HEK293 (cell line): ENCODE data around the gene C3orf33.

Experiments used
- CTCF ChIP-seq: fragments of 450-650 bp; formaldehyde crosslinking; IDR thresholded peaks from 2 replicates; pipeline ENCODE4 v1.5.1; 2016; ENCODE audit warnings: missing biosample characterization, missing genetic modification characterization
- KLF16 ChIP-seq: fragments of 450-650 bp; formaldehyde crosslinking; IDR thresholded peaks from 2 replicates; pipeline ENCODE4 v1.5.1; 2017; ENCODE audit warnings: missing biosample characterization, missing genetic modification characterization
- ZBTB17 ChIP-seq: fragments of 450-650 bp; formaldehyde crosslinking; IDR thresholded peaks from 2 replicates; pipeline ENCODE4 v1.5.1; 2016; ENCODE audit warnings: missing biosample characterization, missing genetic modification characterization
- ZNF121 ChIP-seq: fragments of 450-650 bp; formaldehyde crosslinking; IDR thresholded peaks from 2 replicates; pipeline ENCODE4 v1.5.1; 2016; ENCODE audit warnings: missing biosample characterization, missing genetic modification characterization
- ZNF155 ChIP-seq: fragments of 450-650 bp; formaldehyde crosslinking; IDR thresholded peaks from 2 replicates; pipeline ENCODE4 v1.5.1; 2016; ENCODE audit warnings: missing biosample characterization, missing genetic modification characterization
- ZNF341 ChIP-seq: fragments of 450-650 bp; formaldehyde crosslinking; IDR thresholded peaks from 2 replicates; pipeline ENCODE4; 2016; ENCODE audit warnings: low read depth, missing biosample characterization, missing genetic modification characterization
- ZNF830 ChIP-seq: fragments of 450-650 bp; IDR thresholded peaks from 2 replicates; pipeline ENCODE4 v1.5.0; 2018; ENCODE audit warnings: missing biosample characterization, missing genetic modification characterization, low read depth, mild to moderate bottlenecking, moderate library complexity
- TF ChIP-seq, protein P1 (sequence below): sonication (generic); formaldehyde crosslinking; IDR thresholded peaks from 2 replicates; pipeline ENCODE4 v1.8.1; 2022; ENCODE audit warnings: mild to moderate bottlenecking, moderate library complexity, missing genetic modification reagents
- TF ChIP-seq, protein P2 (sequence below): fragments of 450-650 bp; formaldehyde crosslinking; IDR thresholded peaks from 2 replicates; pipeline ENCODE4 v1.5.1; 2016; ENCODE audit warnings: missing biosample characterization, missing genetic modification characterization, low read depth

DNA sequence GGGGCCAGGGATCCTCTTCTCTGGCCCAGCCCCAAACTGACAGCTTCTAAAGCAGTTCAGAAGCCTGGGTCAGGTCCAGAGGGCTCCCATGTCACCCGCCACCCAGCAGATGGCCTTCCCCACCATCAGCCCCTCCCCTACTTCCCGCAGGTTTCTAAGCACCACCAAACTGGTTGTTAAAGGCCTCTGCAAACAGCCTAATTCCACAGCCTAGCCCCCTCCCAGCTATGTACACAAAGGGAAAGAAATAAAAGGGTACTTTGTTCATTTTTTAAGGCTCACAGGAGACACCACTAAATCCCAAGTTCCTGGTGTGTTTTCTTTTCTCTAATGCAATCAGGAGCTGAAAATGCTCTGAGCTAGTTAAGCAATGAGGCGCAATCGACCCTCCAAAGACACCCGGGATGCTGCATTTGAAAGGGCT lies 91.8 kb downstream of the C3orf33 start:
- TF ChIP-seq CTCF (tag by site-specific recombination) (no peak), KLF16 (tag by site-specific recombination) (no peak), ZNF121 (no peak), ZNF830 (tag by site-specific recombination) (no peak), ZNF341 (tag by site-specific recombination) (no peak), ZBTB17 (tag by site-specific recombination) (no peak), ZNF155 (no peak)
- TF ChIP-seq, protein P1, sequence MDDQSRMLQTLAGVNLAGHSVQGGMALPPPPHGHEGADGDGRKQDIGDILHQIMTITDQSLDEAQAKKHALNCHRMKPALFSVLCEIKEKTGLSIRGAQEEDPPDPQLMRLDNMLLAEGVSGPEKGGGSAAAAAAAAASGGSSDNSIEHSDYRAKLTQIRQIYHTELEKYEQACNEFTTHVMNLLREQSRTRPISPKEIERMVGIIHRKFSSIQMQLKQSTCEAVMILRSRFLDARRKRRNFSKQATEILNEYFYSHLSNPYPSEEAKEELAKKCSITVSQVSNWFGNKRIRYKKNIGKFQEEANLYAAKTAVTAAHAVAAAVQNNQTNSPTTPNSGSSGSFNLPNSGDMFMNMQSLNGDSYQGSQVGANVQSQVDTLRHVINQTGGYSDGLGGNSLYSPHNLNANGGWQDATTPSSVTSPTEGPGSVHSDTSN = no peak
- TF ChIP-seq, protein P2, sequence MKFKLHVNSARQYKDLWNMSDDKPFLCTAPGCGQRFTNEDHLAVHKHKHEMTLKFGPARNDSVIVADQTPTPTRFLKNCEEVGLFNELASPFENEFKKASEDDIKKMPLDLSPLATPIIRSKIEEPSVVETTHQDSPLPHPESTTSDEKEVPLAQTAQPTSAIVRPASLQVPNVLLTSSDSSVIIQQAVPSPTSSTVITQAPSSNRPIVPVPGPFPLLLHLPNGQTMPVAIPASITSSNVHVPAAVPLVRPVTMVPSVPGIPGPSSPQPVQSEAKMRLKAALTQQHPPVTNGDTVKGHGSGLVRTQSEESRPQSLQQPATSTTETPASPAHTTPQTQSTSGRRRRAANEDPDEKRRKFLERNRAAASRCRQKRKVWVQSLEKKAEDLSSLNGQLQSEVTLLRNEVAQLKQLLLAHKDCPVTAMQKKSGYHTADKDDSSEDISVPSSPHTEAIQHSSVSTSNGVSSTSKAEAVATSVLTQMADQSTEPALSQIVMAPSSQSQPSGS = no peak
